IMR-90 (cell line): ENCODE data around the gene CTRL. TPM values are rescaled to one million over a fixed set of nuclear protein-coding genes. Genes with fewer than 3 reads are reported as not detected.

Source experiments
- ATAC-seq: fragments of 200-7000 bp; cut with Tn5 transposase; 2 replicates; pipeline ENCODE4 v1.9.1; 2020; ENCODE audit warnings: low read depth, mild to moderate bottlenecking, moderate library complexity
- BruUV-seq: library from RNA; stranded (reverse); fragments of 400-500 nt; replicated peaks from 2 replicates; lab custom pipeline; 2021; lab: Mats Ljungman, UMichigan
- CTCF ChIA-PET: fragments of 300-600 bp; formaldehyde crosslinking; extraction: SDS; loops from one replicate; lab custom pipeline; 2021; ENCODE audit warnings: antibody characterized with exemption; lab: Yijun Ruan, JAX
- POLR2A ChIA-PET: fragments of 300-600 bp; sonication (Branson Sonifier 250); formaldehyde crosslinking; loops from one replicate; lab custom pipeline; 2022; ENCODE audit warnings: antibody characterized with exemption; ENCODE audit not compliant: unreplicated experiment; lab: Charles Lee
- DNase-seq: peaks from one replicate; pipeline ENCODE4 v3.0.0; 2013
- H2AFZ ChIP-seq: replicated peaks from 2 replicates; pipeline ENCODE3; 2013; ENCODE audit warnings: low read length, mild to moderate bottlenecking; ENCODE audit not compliant: poor library complexity
- H2AK5ac ChIP-seq: 2 replicates; pipeline ENCODE4 v1.6.1; 2013; ENCODE audit warnings: low read depth, low read length, inconsistent platforms
- H2AK9ac ChIP-seq: replicated peaks from 2 replicates; pipeline ENCODE3; 2013; ENCODE audit warnings: mild to moderate bottlenecking, low read depth, low read length, moderate library complexity; ENCODE audit not compliant: poor library complexity
- H2BK120ac ChIP-seq: 2 replicates; pipeline ENCODE4 v1.6.1; 2013; ENCODE audit warnings: low read depth, low read length, inconsistent platforms
- H2BK15ac ChIP-seq: 3 replicates; pipeline ENCODE4 v1.6.1; 2013; ENCODE audit warnings: low read depth, low read length, inconsistent platforms
- H2BK20ac ChIP-seq: 2 replicates; pipeline ENCODE4 v1.6.1; 2013; ENCODE audit warnings: low read depth, mild to moderate bottlenecking, inconsistent platforms, low read length, moderate library complexity
- H2BK5ac ChIP-seq: 2 replicates; pipeline ENCODE4 v1.6.1; 2013; ENCODE audit warnings: mild to moderate bottlenecking, low read depth, low read length, inconsistent platforms; ENCODE audit not compliant: poor library complexity, severe bottlenecking
- H3K14ac ChIP-seq: replicated peaks from 2 replicates; pipeline ENCODE4 v1.6.1; 2013; ENCODE audit warnings: low read depth, low read length, inconsistent platforms
- H3K18ac ChIP-seq: 2 replicates; pipeline ENCODE4 v1.6.1; 2013; ENCODE audit warnings: low read depth, low read length, control low read depth
- H3K23ac ChIP-seq: 2 replicates; pipeline ENCODE4 v1.6.1; 2013; ENCODE audit warnings: low read depth, low read length, inconsistent platforms
- H3K27ac ChIP-seq: 2 replicates; pipeline ENCODE4 v1.5.1; 2013; ENCODE audit warnings: mild to moderate bottlenecking, control low read depth, low read length; ENCODE audit not compliant: insufficient read depth
- H3K27me3 ChIP-seq: 2 replicates; pipeline ENCODE4 v1.6.1; 2013; ENCODE audit warnings: low read length; ENCODE audit not compliant: control insufficient read depth, insufficient read depth
- H3K36me3 ChIP-seq: 2 replicates; pipeline ENCODE4 v1.6.1; 2013; ENCODE audit warnings: low read length, mixed read lengths; ENCODE audit not compliant: control insufficient read depth, insufficient read depth
- H3K4ac ChIP-seq: 2 replicates; pipeline ENCODE4 v1.6.1; 2013; ENCODE audit warnings: low read depth, low read length, inconsistent platforms
- H3K4me1 ChIP-seq: 2 replicates; pipeline ENCODE4 v1.6.1; 2013; ENCODE audit warnings: low read length, mixed read lengths; ENCODE audit not compliant: control insufficient read depth, insufficient read depth
- H3K4me2 ChIP-seq: 2 replicates; pipeline ENCODE4 v1.6.1; 2013; ENCODE audit warnings: low read depth, mild to moderate bottlenecking, control low read depth, low read length, moderate library complexity
- H3K4me3 ChIP-seq: 2 replicates; pipeline ENCODE4 v1.5.1; 2013; ENCODE audit warnings: low read depth, mild to moderate bottlenecking, control low read depth, low read length, moderate library complexity; ENCODE audit not compliant: insufficient read depth
- H3K56ac ChIP-seq: 2 replicates; pipeline ENCODE4 v1.6.1; 2013; ENCODE audit warnings: low read length, inconsistent platforms; ENCODE audit not compliant: insufficient read depth; ENCODE audit errors: extremely low read depth
- H3K79me1 ChIP-seq, 2 experiments: 2 replicates each; pipeline ENCODE4 v1.6.1; 2013; ENCODE audit warnings: low read length in 2 of 2, inconsistent platforms in 1 of 2, low read depth in 1 of 2
- H3K9ac ChIP-seq: 2 replicates; pipeline ENCODE4 v1.6.1; 2013; ENCODE audit warnings: low read depth, low read length, control low read depth
- H3K9me1 ChIP-seq: 2 replicates; pipeline ENCODE4 v1.6.1; 2013; ENCODE audit warnings: low read length, inconsistent platforms; ENCODE audit not compliant: insufficient read depth
- H3K9me3 ChIP-seq: 2 replicates; pipeline ENCODE4 v1.6.1; 2013; ENCODE audit warnings: low read length; ENCODE audit not compliant: control insufficient read depth, insufficient read depth
- H4K20me1 ChIP-seq: 2 replicates; pipeline ENCODE4 v1.6.1; 2013; ENCODE audit warnings: low read length, inconsistent platforms; ENCODE audit not compliant: insufficient read depth
- H4K5ac ChIP-seq: 2 replicates; pipeline ENCODE4 v1.6.1; 2013; ENCODE audit warnings: mild to moderate bottlenecking, low read depth, low read length, control low read depth
- H4K8ac ChIP-seq, 2 experiments: 2 replicates each; pipeline ENCODE4 v1.6.1; 2013; ENCODE audit warnings: low read depth in 2 of 2, low read length in 2 of 2, control low read depth in 1 of 2, inconsistent platforms in 1 of 2
- H4K91ac ChIP-seq: 2 replicates; pipeline ENCODE4 v1.6.1; 2013; ENCODE audit warnings: low read depth, low read length, inconsistent platforms; ENCODE audit not compliant: insufficient read depth
- BHLHE40 ChIP-seq: fragments of 150-350 bp; IDR thresholded peaks from 2 replicates; pipeline ENCODE4 v1.6.1; 2016; ENCODE audit warnings: mild to moderate bottlenecking, low read depth, low read length
- CEBPB ChIP-seq: IDR thresholded peaks from 2 replicates; pipeline ENCODE4 v1.6.1; 2012; ENCODE audit warnings: low read depth, low read length, improper control_type of control experiment
- CHD1 ChIP-seq: IDR thresholded peaks from 2 replicates; pipeline ENCODE4 v1.6.1; 2012; ENCODE audit warnings: low read depth, low read length, improper control_type of control experiment
- FOS ChIP-seq: fragments of 150-350 bp; IDR thresholded peaks from 2 replicates; pipeline ENCODE4 v1.6.1; 2016; ENCODE audit warnings: low read depth, low read length
- MAFK ChIP-seq: IDR thresholded peaks from 2 replicates; pipeline ENCODE4 v1.6.1; 2012; ENCODE audit warnings: low read depth, low read length, improper control_type of control experiment
- MAZ ChIP-seq: IDR thresholded peaks from 2 replicates; pipeline ENCODE4 v1.6.1; 2012; ENCODE audit warnings: low read depth, mild to moderate bottlenecking, low read length, improper control_type of control experiment, moderate library complexity, borderline replicate concordance
- MXI1 ChIP-seq: IDR thresholded peaks from 2 replicates; pipeline ENCODE4 v1.6.1; 2012; ENCODE audit warnings: low read depth, mild to moderate bottlenecking, low read length, moderate library complexity, borderline replicate concordance
- NFE2L2 ChIP-seq: fragments of 150-350 bp; IDR thresholded peaks from 2 replicates; pipeline ENCODE4 v1.6.1; 2016; ENCODE audit warnings: low read depth, mild to moderate bottlenecking, low read length
- POLR2A ChIP-seq: IDR thresholded peaks from 2 replicates; pipeline ENCODE4 v1.6.1; 2012; ENCODE audit warnings: mild to moderate bottlenecking, low read depth, low read length
- RAD21 ChIP-seq: IDR thresholded peaks from 2 replicates; pipeline ENCODE4 v1.6.1; 2012; ENCODE audit warnings: low read length, improper control_type of control experiment
- RCOR1 ChIP-seq: IDR thresholded peaks from 2 replicates; pipeline ENCODE4 v1.6.1; 2012; ENCODE audit warnings: mild to moderate bottlenecking, low read length, improper control_type of control experiment; ENCODE audit not compliant: insufficient replicate concordance
- RFX5 ChIP-seq: IDR thresholded peaks from 2 replicates; pipeline ENCODE4 v1.8.0; 2012; ENCODE audit warnings: low read depth, mild to moderate bottlenecking, low read length, moderate library complexity
- SMC3 ChIP-seq: fragments of 150-350 bp; IDR thresholded peaks from 2 replicates; pipeline ENCODE4 v1.6.1; 2016; ENCODE audit warnings: low read depth, mild to moderate bottlenecking, antibody characterized with exemption, low read length, moderate library complexity
- WGBS, 2 experiments: methylation state at CpG; one replicate each; pipeline versions ENCODE4 v1.1.5 to v1.1.7; 2013; ENCODE audit warnings: missing lambda C conversion rate in 2 of 2; ENCODE audit not compliant: insufficient read length in 1 of 2; ENCODE audit errors: extremely low coverage in 2 of 2; 5-methylcytosine and 5-hydroxymethylcytosine counted together
- dilution Hi-C: fragments of 300-500 bp; cut with HindIII; formaldehyde crosslinking; loops from one replicate; pipeline ENCODE4 v1.14.3; 2018; ENCODE audit warnings: low sequenced_read_pairs; ENCODE audit not compliant: unreplicated experiment
- in situ Hi-C: fragments of 300-500 bp; cut with MboI; formaldehyde crosslinking; loops from 3 replicates; pipeline ENCODE4 v1.14.3; 2019; ENCODE audit warnings: low sequenced_read_pairs, inconsistent platforms, mixed read lengths
- intact Hi-C: fragments of 100-400 bp; cut with micrococcal nuclease; formaldehyde crosslinking; loops from 2 replicates; pipeline ENCODE4 v1.10.0; 2022
- polyA plus RNA-seq, 3 experiments: library from polyadenylated mRNA; depleted of rRNA; stranded (reverse); fragments of >200 nt; gene quantifications; 2 replicates each; pipeline ENCODE4 v1.2.3, GENCODE V29; 2012; ENCODE audit warnings: low replicate concordance in 1 of 3
- total RNA-seq: library from RNA; depleted of rRNA; stranded (reverse); fragments of >200 nt; gene quantifications from 2 replicates; pipeline ENCODE4 v1.2.3, GENCODE V29; 2012
- TF ChIP-seq, protein P1 (sequence below): fragments of 150-350 bp; IDR thresholded peaks from 2 replicates; pipeline ENCODE4 v1.6.1; 2017; ENCODE audit warnings: mild to moderate bottlenecking, antibody characterized with exemption, low read length, low read depth
- TF ChIP-seq, protein P2 (sequence below): fragments of 150-350 bp; IDR thresholded peaks from 2 replicates; pipeline ENCODE4 v1.6.1; 2016; ENCODE audit warnings: low read depth, mild to moderate bottlenecking, low read length, moderate library complexity, borderline replicate concordance
- TF ChIP-seq, protein P3 (sequence below): conservative IDR thresholded peaks from 2 replicates; pipeline ENCODE4 v1.5.1; 2012; ENCODE audit warnings: mild to moderate bottlenecking, low read depth, low read length, improper control_type of control experiment

The CTRL gene
- total and polyA plus RNA-seq, 2 of the 4 experiments (the other 2 are of a cell fraction) = 0.18 to 1.1 TPM

DNA sequence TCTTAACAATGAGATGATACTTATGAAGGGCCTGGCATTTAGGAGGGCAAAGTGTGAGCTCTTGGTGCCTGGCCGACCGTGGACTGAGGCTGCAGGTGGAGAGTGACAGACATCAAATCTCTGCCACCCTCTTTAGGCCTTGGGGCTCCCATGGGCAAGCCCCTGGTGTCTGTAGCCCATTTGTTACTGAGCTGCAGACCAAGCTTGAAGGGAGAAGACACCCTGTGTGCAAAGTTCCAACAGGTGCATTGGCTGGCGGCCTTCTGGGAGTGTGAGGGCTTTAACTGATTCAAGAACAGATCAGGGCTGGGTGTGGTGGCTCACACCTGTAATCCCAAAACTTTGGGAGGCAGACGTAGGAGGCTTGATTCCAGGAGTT, 789 bp upstream of the CTRL start:
- ATAC-seq (no peak), DNase-seq (no peak)
- Histone ChIP-seq H3K9ac (no peak overlapping the region), H2BK120ac (no peak overlapping the region), H2AK9ac (no peak overlapping the region), H3K79me1 (peaks cover 9 to 32% of the 10 kb centered on the region in 2 experiments; a peak in 3 of 4 replicates), H4K91ac (no peak overlapping the region), H3K4me3 (no peak overlapping the region), H3K18ac (no peak overlapping the region), H4K5ac (no peak overlapping the region), H3K27ac (no peak overlapping the region), H3K14ac (no peak overlapping the region), H3K4me1 (peaks cover 11% of the 10 kb centered on the region), H2AFZ (no peak overlapping the region), H3K4ac (no peak overlapping the region), H3K23ac (no peak overlapping the region), H3K4me2 (no peak overlapping the region), H3K9me3 (no peaks in the 10 kb centered on the region), H3K36me3 (peaks cover 21% of the 10 kb centered on the region), H3K56ac (no peak overlapping the region), H2AK5ac (no peak overlapping the region), H3K27me3 (no peaks in the 10 kb centered on the region), H2BK20ac (no peak overlapping the region), H2BK15ac (no peak overlapping the region), H2BK5ac (no peak overlapping the region), H3K9me1 (peaks cover 12% of the 10 kb centered on the region), H4K8ac (no peak overlapping the region), H4K20me1 (peaks cover 8% of the 10 kb centered on the region; the same call in 1 of the 2 replicates)
- TF ChIP-seq, protein P1, sequence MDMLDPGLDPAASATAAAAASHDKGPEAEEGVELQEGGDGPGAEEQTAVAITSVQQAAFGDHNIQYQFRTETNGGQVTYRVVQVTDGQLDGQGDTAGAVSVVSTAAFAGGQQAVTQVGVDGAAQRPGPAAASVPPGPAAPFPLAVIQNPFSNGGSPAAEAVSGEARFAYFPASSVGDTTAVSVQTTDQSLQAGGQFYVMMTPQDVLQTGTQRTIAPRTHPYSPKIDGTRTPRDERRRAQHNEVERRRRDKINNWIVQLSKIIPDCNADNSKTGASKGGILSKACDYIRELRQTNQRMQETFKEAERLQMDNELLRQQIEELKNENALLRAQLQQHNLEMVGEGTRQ = no peak
- TF ChIP-seq MAFK = no peak
- TF ChIP-seq CEBPB = no peak
- TF ChIP-seq SMC3 = no peak
- no peak for TF ChIP-seq POLR2A
- no peak for TF ChIP-seq MAZ
- TF ChIP-seq, protein P2, sequence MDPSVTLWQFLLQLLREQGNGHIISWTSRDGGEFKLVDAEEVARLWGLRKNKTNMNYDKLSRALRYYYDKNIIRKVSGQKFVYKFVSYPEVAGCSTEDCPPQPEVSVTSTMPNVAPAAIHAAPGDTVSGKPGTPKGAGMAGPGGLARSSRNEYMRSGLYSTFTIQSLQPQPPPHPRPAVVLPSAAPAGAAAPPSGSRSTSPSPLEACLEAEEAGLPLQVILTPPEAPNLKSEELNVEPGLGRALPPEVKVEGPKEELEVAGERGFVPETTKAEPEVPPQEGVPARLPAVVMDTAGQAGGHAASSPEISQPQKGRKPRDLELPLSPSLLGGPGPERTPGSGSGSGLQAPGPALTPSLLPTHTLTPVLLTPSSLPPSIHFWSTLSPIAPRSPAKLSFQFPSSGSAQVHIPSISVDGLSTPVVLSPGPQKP = no peak
- TF ChIP-seq NFE2L2 = no peak
- TF ChIP-seq BHLHE40 = no peak
- no peak for TF ChIP-seq RFX5
- TF ChIP-seq, protein P3, sequence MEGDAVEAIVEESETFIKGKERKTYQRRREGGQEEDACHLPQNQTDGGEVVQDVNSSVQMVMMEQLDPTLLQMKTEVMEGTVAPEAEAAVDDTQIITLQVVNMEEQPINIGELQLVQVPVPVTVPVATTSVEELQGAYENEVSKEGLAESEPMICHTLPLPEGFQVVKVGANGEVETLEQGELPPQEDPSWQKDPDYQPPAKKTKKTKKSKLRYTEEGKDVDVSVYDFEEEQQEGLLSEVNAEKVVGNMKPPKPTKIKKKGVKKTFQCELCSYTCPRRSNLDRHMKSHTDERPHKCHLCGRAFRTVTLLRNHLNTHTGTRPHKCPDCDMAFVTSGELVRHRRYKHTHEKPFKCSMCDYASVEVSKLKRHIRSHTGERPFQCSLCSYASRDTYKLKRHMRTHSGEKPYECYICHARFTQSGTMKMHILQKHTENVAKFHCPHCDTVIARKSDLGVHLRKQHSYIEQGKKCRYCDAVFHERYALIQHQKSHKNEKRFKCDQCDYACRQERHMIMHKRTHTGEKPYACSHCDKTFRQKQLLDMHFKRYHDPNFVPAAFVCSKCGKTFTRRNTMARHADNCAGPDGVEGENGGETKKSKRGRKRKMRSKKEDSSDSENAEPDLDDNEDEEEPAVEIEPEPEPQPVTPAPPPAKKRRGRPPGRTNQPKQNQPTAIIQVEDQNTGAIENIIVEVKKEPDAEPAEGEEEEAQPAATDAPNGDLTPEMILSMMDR = no peak
- TF ChIP-seq RAD21 = no peak
- no peak for TF ChIP-seq FOS
- TF ChIP-seq CHD1 = no peak
- TF ChIP-seq RCOR1 = no peak
- no peak for TF ChIP-seq MXI1
- dilution Hi-C loops (no loop called here), in situ Hi-C loops (loop anchor here (25.0 kb wide), 1 partner anchor 395 kb away; the partner anchor contains the start of gene RIPOR1), intact Hi-C loops (no loop called here)
- no CpG with 5 or more reads among the region's 4 CpGs for WGBS, 2 experiments
- POLR2A ChIA-PET = no interaction called here
- BruUV-seq = no TSS peak
- CTCF ChIA-PET = no interaction called here
